ENCODE results near the gene ADAM12.
"Not testable (repeated sequence)": the region's sequence is repeated elsewhere in the genome, so short reads cannot be mapped to it uniquely, and the experiment has no call there.

ADAM12 gene

DNA sequence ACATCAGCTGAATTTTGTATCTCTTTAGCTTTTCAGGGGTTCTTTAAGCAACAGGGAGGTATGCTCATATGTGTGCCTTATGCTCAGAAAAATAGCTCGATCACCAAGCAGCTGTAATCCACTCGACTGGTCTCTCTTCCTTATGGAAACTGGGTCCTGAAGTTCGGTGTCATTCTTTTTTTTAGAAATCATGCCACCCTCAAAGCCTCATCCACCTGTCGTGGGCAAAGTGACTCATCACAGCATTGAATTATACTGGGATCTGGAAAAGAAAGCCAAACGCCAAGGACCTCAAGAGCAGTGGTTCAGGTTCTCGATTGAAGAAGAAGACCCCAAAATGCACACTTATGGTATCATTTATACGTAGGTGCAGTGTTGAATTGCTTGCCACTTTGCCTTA lies 408.3 kb downstream of the ADAM12 start:
- no peak overlapping the region for H3K4me3 Mint-ChIP-seq
- H3K9me3 Mint-ChIP-seq: no peaks in the 10 kb centered on the region
- peaks cover 0 to 9% of the 10 kb centered on the region in 2 donors for H3K4me1 Mint-ChIP-seq (ENCODE audit: low read depth in 2 of 2)
- DNase-seq (no peak), ATAC-seq (replicated peaks) (no peak)
- peaks cover 20 to 37% of the 10 kb centered on the region in 2 donors for H3K27me3 Mint-ChIP-seq
- no peaks in the 10 kb centered on the region for H3K36me3 Mint-ChIP-seq (ENCODE audit: insufficient read depth)
- no peak overlapping the region for H3K27ac Mint-ChIP-seq

DNA sequence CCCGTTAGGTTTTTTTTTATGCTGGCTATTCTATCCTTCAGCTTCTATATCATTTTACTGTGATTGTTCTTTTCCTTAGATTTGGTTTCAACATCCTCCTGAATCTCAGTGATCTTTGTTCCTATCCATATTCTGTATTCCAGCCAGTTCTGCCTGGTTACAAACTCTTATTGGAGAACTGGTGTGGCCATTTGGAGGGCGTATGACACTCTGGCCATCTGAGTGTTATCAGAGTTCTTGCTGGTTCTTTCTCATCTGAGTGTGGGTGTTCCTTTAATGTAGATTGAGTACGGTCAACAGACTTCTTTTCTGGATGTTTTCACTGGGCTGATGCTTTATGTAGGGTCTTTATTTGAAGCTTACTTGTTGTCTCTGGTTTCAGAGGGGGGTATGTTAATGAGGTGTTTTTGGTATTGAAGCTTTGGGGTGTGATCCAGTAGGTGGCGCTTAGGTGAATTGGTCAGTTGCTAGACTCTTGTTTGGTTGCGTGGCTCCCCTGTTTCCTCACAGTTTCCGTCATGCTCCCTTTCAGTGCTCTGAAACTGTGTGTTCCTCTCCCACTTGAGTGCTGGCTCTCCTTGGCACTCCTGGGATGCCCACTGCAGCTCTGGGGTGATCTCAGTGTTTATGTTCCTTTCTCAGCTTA lies 411.2 kb downstream of the ADAM12 start:
- no peak overlapping the region for H3K27ac Mint-ChIP-seq
- peaks cover 7 to 37% of the 10 kb centered on the region in 2 donors for H3K27me3 Mint-ChIP-seq
- no peak for DNase-seq
- H3K4me1 Mint-ChIP-seq (ENCODE audit: low read depth in 2 of 2): peaks cover 0 to under 1% of the 10 kb centered on the region in 2 donors
- no peak for ATAC-seq (replicated peaks)
- H3K36me3 Mint-ChIP-seq (ENCODE audit: insufficient read depth): no peaks in the 10 kb centered on the region
- H3K4me3 Mint-ChIP-seq: no peak overlapping the region
- no peaks in the 10 kb centered on the region for H3K9me3 Mint-ChIP-seq

DNA sequence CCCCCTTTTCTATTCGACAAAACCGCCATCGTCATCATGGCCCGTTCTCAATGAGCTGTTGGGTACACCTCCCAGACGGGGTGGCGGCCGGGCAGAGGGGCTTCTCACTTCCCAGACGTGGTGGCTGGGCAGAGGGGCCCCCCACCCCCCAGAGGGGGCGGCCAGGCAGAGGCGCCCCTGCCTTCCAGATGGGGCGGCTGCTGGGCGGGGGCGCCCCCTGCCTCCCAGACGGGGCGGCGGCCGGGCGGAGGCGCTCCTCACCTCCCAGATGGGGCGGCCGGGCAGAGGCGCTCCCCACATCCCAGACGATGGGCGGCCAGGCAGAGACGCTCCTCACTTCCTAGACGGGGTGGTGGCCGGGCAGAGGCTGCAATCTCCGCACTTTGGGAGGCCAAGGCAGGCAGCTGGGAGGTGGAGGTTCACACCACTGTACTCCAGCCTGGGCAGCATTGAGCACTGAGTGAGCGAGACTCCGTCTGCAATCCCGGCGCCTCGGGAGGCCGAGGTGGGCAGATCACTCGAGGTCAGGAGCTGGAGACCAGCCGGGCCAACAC lies 418.1 kb downstream of the ADAM12 start:
- not testable (repeated sequence) for H3K9me3 Mint-ChIP-seq; H3K4me1 Mint-ChIP-seq (ENCODE audit: low read depth in 2 of 2); H3K4me3 Mint-ChIP-seq; DNase-seq; H3K27ac Mint-ChIP-seq; ATAC-seq (replicated peaks); H3K36me3 Mint-ChIP-seq (ENCODE audit: insufficient read depth); H3K27me3 Mint-ChIP-seq

- no peak for DNase-seq
Observed at GRCh38 chr10:125967533-125967932, 420.7 kb downstream of the ADAM12 start.

DNA sequence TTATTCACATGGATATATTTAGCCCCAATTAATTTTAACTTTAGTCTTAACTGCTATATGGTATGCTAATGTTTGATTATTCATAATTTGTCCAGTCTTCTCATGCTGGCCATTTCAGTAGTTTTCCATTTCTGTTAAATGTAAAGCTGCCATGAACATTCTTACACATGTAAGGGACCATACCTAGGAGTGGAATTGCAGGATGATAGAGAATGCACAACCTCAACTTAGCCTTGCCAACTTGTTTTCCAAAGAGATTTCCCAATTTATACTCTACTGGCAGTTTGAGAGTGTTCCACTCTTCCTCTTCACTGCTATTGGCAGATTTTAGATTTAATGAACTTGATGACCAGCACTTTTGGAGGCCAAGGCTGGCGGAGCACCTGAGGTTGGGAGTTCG lies 423.7 kb downstream of the ADAM12 start:
- no peak for DNase-seq
- H3K4me3 Mint-ChIP-seq: no peak overlapping the region
- no peaks in the 10 kb centered on the region for H3K4me1 Mint-ChIP-seq (ENCODE audit: low read depth in 2 of 2)
- H3K36me3 Mint-ChIP-seq (ENCODE audit: insufficient read depth): no peaks in the 10 kb centered on the region
- no peak overlapping the region for H3K27ac Mint-ChIP-seq
- H3K27me3 Mint-ChIP-seq: peaks cover 0 to 5% of the 10 kb centered on the region in 2 donors
- ATAC-seq (replicated peaks): no peak
- H3K9me3 Mint-ChIP-seq: no peaks in the 10 kb centered on the region

More at GRCh38 chr10:125967533-125967932, 420.7 kb downstream of the ADAM12 start:
- Mint-ChIP-seq H3K4me3 (no peak overlapping the region), H3K4me1 (ENCODE audit: low read depth in 2 of 2) (no peaks in the 10 kb centered on the region), H3K9me3 (no peaks in the 10 kb centered on the region), H3K36me3 (ENCODE audit: insufficient read depth) (no peaks in the 10 kb centered on the region), H3K27ac (no peak overlapping the region), H3K27me3 (peaks cover 0 to 5% of the 10 kb centered on the region in 2 donors)
- ATAC-seq (replicated peaks): no peak

Data from effector memory CD8-positive, alpha-beta T cell (primary cell).